ENCODE measurements around the gene BABAM2. TPM values are rescaled to one million over a fixed set of nuclear protein-coding genes. Genes with fewer than 3 reads are reported as not detected.

The BABAM2 gene
- total RNA-seq, 1 experiment from 2014 or later, result 27.1 TPM

- no peak overlapping the region for H2BK5ac ChIP-seq (ENCODE audit: insufficient read length, low read length)
- H4K8ac ChIP-seq (replicated peaks; ENCODE audit: insufficient read length, low read depth, low read length), result no peak overlapping the region
- H3K56ac ChIP-seq (ENCODE audit: insufficient read length, low read depth, low read length), result no peak overlapping the region
- H3K23ac ChIP-seq (ENCODE audit: insufficient read length, low read depth, low read length), result no peak overlapping the region
- no peak overlapping the region for H3K18ac ChIP-seq (ENCODE audit: insufficient read length, low read depth, low read length)
- peaks cover 27% of the 10 kb centered on the region for H3K27me3 Mint-ChIP-seq (ENCODE audit: low read depth)
- no peaks in the 10 kb centered on the region for H3K27me3 ChIP-seq (ENCODE audit: insufficient read depth, low read length)
- H3K14ac ChIP-seq (ENCODE audit: insufficient read depth, low read length), result no peak overlapping the region
- no peak overlapping the region for H2BK20ac ChIP-seq (ENCODE audit: low read depth, low read length, poor library complexity, severe bottlenecking)
- no peaks in the 10 kb centered on the region for H3K79me2 ChIP-seq (ENCODE audit: insufficient read depth, low read length)
- no peak overlapping the region for H2AK5ac ChIP-seq (ENCODE audit: insufficient read length, low read length)
- H3K4me3 Mint-ChIP-seq, result no peak overlapping the region
- no peak overlapping the region for H2BK120ac ChIP-seq (ENCODE audit: low read depth, low read length, poor library complexity, severe bottlenecking)
- no peaks in the 10 kb centered on the region for H3K23me2 ChIP-seq (ENCODE audit: insufficient read length, low read depth, low read length, poor library complexity, severe bottlenecking)
- no peaks in the 10 kb centered on the region for H4K20me1 ChIP-seq (ENCODE audit: control insufficient read depth, insufficient read depth, insufficient read length)
- no peak overlapping the region for H3K27ac ChIP-seq (ENCODE audit: insufficient read length, low read depth, low read length)
- H2BK12ac ChIP-seq (ENCODE audit: insufficient read length, low read depth, low read length), result no peak overlapping the region
- no peak for TF ChIP-seq CTCF (conservative IDR thresholded peaks at IDR 0.05)
- no peak overlapping the region for H3T11ph ChIP-seq (ENCODE audit: low read length)
- no peak overlapping the region for H2AFZ ChIP-seq (ENCODE audit: low read length)
- no peaks in the 10 kb centered on the region for H3K4me1 Mint-ChIP-seq
- H3K9me3 ChIP-seq (ENCODE audit: control insufficient read depth, low read depth, low read length), result no peaks in the 10 kb centered on the region
- H3K36me3 Mint-ChIP-seq (ENCODE audit: insufficient read depth in 1 of 3, low read depth in 3 of 3), result no peaks in the 10 kb centered on the region; a peak in 3 of 7 replicates
- H3K9me3 Mint-ChIP-seq, result peaks cover 17 to 23% of the 10 kb centered on the region in 2 experiments
- H3K27ac Mint-ChIP-seq, result no peak overlapping the region
- no peak overlapping the region for H4K91ac ChIP-seq (ENCODE audit: insufficient read length, low read depth, low read length)
- DNase-seq, result no peak
- H3K9ac ChIP-seq (ENCODE audit: extremely low read depth, insufficient read length, low read length), result no peak overlapping the region
- H3K4me2 ChIP-seq (ENCODE audit: insufficient read depth, insufficient read length, low read length), result no peak overlapping the region
- no peak overlapping the region for H4K5ac ChIP-seq (ENCODE audit: insufficient read length, low read depth, low read length)
- H3K4ac ChIP-seq (ENCODE audit: low read depth, low read length), result no peak overlapping the region
- H2BK15ac ChIP-seq (ENCODE audit: low read depth, low read length), result no peak overlapping the region
- no CpG with 5 or more reads among the region's 3 CpGs for WGBS (ENCODE audit: extremely low coverage, insufficient read length, low lambda C conversion rate)
- H3K79me1 ChIP-seq (ENCODE audit: insufficient read depth, low read depth, low read length, poor library complexity, severe bottlenecking), result no peaks in the 10 kb centered on the region
- no peaks in the 10 kb centered on the region for H3K4me1 ChIP-seq (ENCODE audit: insufficient read depth, low read length)
These were observed 34.1 kb upstream of the BABAM2 start for GRCh38 chr2:27856386-27856785.

All from H9 (cell line).